ENCODE results near the gene CREB3L4. TPM values are rescaled to one million over a fixed set of nuclear protein-coding genes. Genes with fewer than 3 reads are reported as not detected.

CREB3L4 gene, protein sequence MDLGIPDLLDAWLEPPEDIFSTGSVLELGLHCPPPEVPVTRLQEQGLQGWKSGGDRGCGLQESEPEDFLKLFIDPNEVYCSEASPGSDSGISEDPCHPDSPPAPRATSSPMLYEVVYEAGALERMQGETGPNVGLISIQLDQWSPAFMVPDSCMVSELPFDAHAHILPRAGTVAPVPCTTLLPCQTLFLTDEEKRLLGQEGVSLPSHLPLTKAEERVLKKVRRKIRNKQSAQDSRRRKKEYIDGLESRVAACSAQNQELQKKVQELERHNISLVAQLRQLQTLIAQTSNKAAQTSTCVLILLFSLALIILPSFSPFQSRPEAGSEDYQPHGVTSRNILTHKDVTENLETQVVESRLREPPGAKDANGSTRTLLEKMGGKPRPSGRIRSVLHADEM
- polyA plus RNA-seq (2013, experiment 1 of 2; ENCODE audit: insufficient read length): 5.8 TPM
- 5.5 TPM for polyA plus RNA-seq (2013, experiment 2 of 2; ENCODE audit: insufficient read length)

- peak; percentile 97 for DNase-seq
These were observed at the start of gene CREB3L4 for GRCh38 chr1:153967107-153967999. Gene CREB3L4 (plus strand): TSS chr1:153967902. CDS start chr1:153968526, 624 bp downstream.

- DNase-seq: no peak
These were observed 47.5 kb upstream of the CREB3L4 start for GRCh38 chr1:153919876-153920852.

- no peak for DNase-seq
These were observed 46.5 kb upstream of the CREB3L4 start for GRCh38 chr1:153921080-153921802.

DNA sequence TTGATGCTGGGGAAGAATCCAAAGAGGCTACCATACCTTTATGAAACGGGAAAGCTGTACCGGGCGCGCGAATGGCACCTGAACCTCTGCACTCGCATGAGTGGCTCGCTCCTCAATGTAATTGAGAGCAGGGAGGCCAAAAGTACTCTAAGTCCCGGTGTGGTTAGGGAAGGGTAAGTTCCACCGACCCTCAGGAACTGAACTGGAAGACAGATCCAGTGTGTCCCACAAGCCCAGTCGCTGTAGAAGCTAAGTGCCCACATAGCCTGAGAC, 46.0 kb upstream of the CREB3L4 start:
- DNase-seq: no peak

DNA sequence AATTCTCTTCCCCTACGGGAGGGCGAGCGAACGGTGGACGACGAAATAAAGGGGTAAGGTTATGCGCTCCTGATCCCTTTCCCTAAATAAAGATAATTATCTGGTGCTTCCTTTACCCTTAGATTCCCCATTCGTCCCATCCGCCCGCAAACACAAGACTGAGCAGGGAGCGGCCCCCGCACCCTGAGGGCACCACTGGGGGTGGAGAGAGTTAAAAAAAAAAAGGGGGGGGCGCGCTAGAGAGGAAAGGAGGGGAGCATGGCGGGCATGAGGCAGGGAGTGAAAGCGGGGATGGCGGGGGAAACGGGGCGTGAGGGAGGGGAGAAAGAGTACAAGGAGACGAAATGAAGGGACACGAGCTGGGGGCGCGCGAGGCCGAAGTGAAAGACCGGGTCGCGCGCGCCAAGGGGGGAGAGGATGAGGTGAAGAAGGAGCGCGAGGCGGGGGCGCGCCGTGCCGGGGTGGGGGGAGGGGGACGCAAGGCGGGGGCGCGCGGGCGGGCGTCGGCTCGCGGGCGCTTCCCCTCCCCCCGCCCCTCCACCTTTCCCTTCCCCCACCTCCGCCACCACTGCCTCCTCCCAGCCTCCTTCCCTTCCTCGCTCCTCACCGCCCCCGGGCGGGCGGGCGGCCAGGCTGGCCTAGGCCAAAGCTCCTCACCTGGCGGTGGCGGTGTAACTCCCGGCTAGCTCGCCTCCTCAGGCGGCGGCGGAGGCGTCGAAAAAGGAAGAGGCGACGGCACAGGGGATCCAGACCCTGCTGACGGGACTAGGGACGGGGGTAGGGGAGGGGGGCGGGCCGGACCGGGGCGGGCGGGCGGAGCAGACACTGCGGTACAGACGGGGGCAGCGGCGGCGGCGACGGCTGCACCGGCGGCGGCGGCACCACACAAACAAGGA, 45.4 kb upstream of the CREB3L4 start:
- peak; percentile 23 for DNase-seq

DNA sequence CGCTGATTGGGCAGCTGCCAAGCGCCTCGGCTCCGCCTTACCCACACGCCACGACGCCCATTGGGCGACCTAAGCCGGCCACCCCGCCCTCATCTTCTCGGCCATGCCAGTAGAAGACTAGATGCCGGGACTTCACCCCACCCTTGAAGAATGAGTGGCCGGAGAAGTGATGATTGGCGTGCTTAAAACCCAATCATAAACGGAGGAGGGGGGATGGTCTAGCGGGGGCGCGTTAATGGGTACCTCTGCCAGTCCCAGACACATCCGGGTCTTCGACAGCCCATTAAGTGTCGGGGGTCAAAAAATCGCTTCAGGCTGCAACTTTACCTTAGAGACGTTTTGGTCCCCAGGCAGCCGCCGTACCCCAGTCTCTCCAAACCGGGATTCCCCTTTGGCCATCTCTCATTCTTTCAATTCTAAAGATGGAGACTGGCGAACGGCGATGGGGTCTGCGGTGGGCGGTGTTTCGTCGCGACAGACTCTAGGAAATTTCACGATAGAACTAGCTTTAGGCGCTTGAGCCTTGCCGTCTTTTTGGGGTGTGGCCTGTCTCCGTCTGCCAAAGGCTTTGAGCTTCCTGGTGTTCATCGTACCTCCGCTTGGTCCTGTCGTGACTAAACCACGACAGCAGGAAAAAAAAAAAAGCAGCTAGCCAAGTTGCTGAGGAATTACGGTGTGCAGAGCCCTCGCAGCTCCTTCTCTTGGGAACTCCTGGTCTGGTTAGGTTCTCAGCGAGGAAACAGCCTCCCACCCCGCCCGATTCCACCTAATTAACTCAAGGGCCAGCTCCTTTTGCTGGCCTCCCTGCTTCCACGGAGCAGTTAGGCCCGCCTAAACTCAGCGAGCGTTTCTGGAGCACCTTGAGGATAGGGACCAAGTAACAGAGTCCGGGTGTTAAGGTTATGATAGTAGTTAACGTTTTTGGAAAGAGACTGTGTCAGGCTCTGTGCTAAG, 44.5 kb upstream of the CREB3L4 start, which contains the start of gene GATAD2B:
GATAD2B (minus strand) TSS at position 1 of the 954 bp plus-strand sequence. CDS start 94,625 bp downstream, outside the sequence.
- peak; percentile 100 for DNase-seq

GRCh38 chr1:153926405-153926804, 41.3 kb upstream of the CREB3L4 start:
- DNase-seq: no peak

GRCh38 chr1:153928245-153928644, 39.5 kb upstream of the CREB3L4 start:
- no peak for DNase-seq

- no peak for DNase-seq
These were observed 38.8 kb upstream of the CREB3L4 start for GRCh38 chr1:153928791-153929341.

DNA sequence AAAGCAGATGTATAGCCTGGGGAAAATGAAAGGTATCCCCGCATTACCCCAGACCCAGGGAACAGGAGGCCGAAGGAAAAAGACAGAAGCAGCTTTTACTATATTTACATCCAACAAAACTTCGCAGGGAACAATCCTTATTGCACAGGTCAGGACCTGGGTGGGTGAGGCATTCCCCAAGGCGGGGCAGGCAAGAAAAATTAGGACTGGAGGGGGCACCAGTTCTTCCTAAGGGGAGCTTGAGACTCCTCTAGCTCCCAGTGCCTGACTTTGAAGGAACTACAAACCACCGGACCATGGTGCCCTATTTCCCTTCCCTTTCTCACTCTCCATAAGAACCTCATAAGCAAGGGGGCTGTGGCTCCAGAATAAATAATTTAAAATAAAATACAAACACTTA, 38.3 kb upstream of the CREB3L4 start:
- DNase-seq: no peak

GRCh38 chr1:153929981-153930948, 37.4 kb upstream of the CREB3L4 start:
- no peak for DNase-seq

DNA sequence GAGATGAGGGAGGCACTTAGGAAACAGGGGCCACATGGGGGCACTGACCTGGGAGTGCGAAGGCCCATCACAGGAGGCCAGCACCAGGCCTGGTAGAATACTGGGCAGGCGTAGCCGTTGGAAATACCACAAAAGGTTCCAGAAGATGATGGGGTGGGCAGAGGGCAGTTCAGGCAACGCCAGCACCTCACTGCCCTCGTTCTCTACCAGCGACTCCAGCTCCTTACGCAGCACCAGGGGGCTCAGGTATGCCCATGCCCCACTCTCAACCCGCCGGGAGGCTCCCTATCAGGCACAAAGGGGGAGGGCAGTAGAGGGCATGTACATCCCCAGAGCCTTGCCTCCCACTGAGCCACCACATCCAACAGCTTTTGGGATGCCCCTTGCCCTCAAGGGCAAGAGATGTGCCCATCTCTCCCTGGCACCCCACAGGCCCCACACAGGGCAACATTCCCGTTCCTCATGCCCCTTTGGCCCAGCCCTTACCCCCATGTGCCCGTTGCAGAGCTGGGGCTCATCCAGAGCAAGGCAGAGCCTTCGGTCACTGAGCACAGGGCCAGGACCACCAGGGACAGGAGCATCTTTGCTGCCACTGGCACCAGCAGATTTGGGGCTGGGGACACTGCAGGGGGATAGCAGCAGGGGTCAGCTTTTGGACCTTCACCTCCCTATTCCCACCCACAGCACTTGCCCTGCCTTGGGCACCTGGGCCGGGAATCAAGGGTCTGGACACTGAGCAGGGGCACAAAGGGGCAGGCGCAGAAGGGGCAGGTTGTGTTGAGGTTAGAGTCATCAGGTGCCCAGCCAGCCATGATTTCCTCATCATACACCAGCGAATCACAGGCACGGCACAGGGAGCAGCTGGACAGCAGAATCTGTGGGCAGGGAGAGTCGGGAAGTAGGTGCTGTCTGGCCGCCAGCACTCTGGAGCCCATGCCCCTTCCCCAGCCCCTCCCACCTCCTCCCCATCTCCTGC, 35.3 kb upstream of the CREB3L4 start:
- DNase-seq: no peak

DNA sequence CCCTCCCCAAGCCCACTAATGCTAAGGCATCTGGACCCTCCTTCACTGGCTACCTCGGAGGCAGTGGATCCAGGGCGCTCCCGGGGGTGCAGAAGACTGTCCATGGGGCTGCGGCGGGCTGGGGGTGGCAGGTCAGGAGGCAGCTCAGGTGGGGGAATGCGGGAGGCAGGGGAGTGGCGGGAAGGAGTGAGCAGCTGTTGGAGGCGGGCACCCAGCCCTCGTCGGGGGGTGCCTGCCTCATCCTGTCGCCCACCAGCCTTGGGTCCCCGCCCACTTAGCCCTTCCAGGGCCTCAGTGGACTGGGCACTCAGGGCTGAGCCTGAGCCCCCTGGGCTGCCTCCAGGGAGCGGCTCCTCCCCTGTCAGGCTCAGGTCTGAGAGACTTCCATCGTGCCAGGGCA, 34.3 kb upstream of the CREB3L4 start:
- no peak for DNase-seq

- DNase-seq: no peak
These were observed 33.7 kb upstream of the CREB3L4 start for GRCh38 chr1:153933955-153934354.

DNA sequence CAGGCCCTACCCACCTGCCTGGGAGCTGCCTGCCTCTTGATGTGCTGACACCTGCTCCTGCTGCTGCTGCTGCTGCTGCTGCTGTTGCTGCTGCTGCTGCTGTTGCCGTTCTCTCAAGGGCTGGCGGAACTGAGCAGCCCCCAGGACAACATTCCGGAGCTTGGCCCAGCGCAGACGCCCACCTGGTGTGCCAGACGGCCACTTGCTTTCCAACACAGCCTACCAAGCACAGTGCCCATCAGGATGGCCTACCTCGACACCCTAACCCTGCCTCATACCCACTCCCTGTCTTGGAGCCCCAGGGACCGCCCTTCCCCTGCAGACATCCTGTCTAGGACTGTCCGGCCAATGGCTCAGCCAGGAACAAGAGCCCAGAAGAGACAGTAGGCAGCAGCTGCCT, 33.0 kb upstream of the CREB3L4 start:
- no peak for DNase-seq

Measured in fibroblast of skin of scalp (primary cell).